ENCODE results near the gene ANKS6. TPM values are rescaled to one million over a fixed set of nuclear protein-coding genes. Genes with fewer than 3 reads are reported as not detected.

Gene ANKS6
- total RNA-seq, 1 experiment from 2014 or later: 18.0 TPM

DNA sequence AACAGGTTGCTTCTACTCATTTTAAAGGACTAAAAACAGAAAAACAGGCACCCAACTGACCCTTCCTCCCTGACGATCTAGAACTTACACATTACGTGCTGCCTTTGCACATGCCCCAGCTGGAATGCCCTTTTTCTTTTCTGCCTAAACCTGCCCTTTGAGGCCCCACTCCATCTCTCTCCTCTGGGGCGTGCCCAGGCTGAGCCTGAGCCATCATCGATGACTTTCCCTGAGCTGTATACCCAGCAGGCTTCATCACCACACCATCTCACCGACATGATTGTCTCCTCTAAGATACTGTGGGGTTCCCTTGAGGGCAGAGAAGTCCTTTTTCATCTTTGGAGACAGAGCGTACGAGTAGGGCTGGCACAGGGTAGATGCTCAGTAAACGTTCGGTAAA, 63.6 kb downstream of the ANKS6 start:
- Histone ChIP-seq H4K20me1 (ENCODE audit: insufficient read depth, low read depth, low read length) (no peaks in the 10 kb centered on the region), H3K27ac (ENCODE audit: low read length) (no peak overlapping the region), H3K9ac (ENCODE audit: low read length) (no peak overlapping the region), H3K4me1 (ENCODE audit: low read length) (peaks cover 32% of the 10 kb centered on the region), H2AFZ (ENCODE audit: low read length) (no peak overlapping the region), H3K4me3 (ENCODE audit: low read length) (no peak overlapping the region), H3K36me3 (ENCODE audit: insufficient read depth, low read length) (peaks cover 13% of the 10 kb centered on the region; the same call in 1 of the 2 replicates), H3K27me3 (ENCODE audit: low read length) (no peaks in the 10 kb centered on the region), H3K4me2 (ENCODE audit: low read depth, low read length, poor library complexity, severe bottlenecking) (no peak overlapping the region), H3K9me2 (replicated peaks; ENCODE audit: insufficient read depth, low read length) (no peaks in the 10 kb centered on the region), H3K9me3 (ENCODE audit: low read length) (no peaks in the 10 kb centered on the region), H3K79me2 (ENCODE audit: low read length) (no peaks in the 10 kb centered on the region)
- DNase-seq: no peak

DNA sequence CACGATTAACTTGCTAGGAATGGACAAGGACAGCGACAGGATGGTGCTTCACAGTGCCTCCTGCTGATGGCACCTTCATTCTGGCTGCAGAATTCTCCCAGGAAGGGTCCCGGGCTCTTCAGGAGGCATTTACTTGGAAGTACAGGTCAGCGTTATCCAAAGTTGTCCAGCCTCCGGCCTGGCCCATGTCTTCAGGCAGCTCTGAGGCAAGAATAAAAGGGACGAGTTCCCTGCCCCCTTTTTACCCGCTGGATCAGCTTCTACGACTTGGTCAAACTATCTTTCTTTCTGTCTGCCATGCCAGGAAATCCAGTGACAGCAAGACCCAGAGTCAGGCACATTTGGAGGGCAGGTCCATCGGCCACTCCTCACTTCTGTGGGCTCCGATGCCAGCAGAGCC, 64.3 kb downstream of the ANKS6 start:
- Histone ChIP-seq H3K4me1 (ENCODE audit: low read length) (peaks cover 39% of the 10 kb centered on the region), H3K36me3 (ENCODE audit: insufficient read depth, low read length) (peaks cover 13% of the 10 kb centered on the region; the same call in 1 of the 2 replicates), H4K20me1 (ENCODE audit: insufficient read depth, low read depth, low read length) (no peaks in the 10 kb centered on the region), H2AFZ (ENCODE audit: low read length) (no peak overlapping the region), H3K9me3 (ENCODE audit: low read length) (no peaks in the 10 kb centered on the region), H3K27me3 (ENCODE audit: low read length) (no peaks in the 10 kb centered on the region), H3K4me3 (ENCODE audit: low read length) (no peak overlapping the region), H3K79me2 (ENCODE audit: low read length) (no peaks in the 10 kb centered on the region), H3K9ac (ENCODE audit: low read length) (no peak overlapping the region), H3K4me2 (ENCODE audit: low read depth, low read length, poor library complexity, severe bottlenecking) (no peak overlapping the region), H3K9me2 (replicated peaks; ENCODE audit: insufficient read depth, low read length) (no peaks in the 10 kb centered on the region), H3K27ac (ENCODE audit: low read length) (no peak overlapping the region)
- no peak for DNase-seq

DNA sequence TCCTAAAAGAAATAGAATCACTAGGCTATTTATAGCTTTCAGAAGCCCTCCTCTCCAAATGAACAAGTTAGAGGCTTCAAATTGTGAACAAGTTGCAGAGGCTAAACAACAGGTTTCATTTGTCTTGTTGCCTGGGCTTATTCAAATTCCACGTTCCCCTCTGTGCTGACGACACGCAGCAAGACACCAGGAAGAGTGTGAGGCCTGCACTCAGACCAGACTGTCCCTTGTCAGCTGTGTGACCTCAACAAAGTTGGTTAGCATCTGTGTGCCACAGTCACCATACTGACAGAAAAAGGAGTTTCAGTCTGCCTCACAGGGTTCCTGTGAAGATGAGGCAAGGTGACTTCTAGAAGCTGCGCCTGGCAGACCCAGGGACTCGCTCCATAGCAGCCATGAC, 65.5 kb downstream of the ANKS6 start:
- H2AFZ ChIP-seq (ENCODE audit: low read length): no peak overlapping the region
- no peaks in the 10 kb centered on the region for H3K79me2 ChIP-seq (ENCODE audit: low read length)
- H3K4me1 ChIP-seq (ENCODE audit: low read length): peaks cover 51% of the 10 kb centered on the region
- no peak overlapping the region for H3K4me2 ChIP-seq (ENCODE audit: low read depth, low read length, poor library complexity, severe bottlenecking)
- no peak overlapping the region for H3K27ac ChIP-seq (ENCODE audit: low read length)
- no peaks in the 10 kb centered on the region for H3K27me3 ChIP-seq (ENCODE audit: low read length)
- peaks cover 12% of the 10 kb centered on the region; the same call in 1 of the 2 replicates for H3K36me3 ChIP-seq (ENCODE audit: insufficient read depth, low read length)
- no peak for DNase-seq
- no peaks in the 10 kb centered on the region for H4K20me1 ChIP-seq (ENCODE audit: insufficient read depth, low read depth, low read length)
- H3K9me2 ChIP-seq (replicated peaks; ENCODE audit: insufficient read depth, low read length): no peaks in the 10 kb centered on the region
- H3K9ac ChIP-seq (ENCODE audit: low read length): no peak overlapping the region
- H3K4me3 ChIP-seq (ENCODE audit: low read length): no peak overlapping the region
- H3K9me3 ChIP-seq (ENCODE audit: low read length): no peaks in the 10 kb centered on the region

DNA sequence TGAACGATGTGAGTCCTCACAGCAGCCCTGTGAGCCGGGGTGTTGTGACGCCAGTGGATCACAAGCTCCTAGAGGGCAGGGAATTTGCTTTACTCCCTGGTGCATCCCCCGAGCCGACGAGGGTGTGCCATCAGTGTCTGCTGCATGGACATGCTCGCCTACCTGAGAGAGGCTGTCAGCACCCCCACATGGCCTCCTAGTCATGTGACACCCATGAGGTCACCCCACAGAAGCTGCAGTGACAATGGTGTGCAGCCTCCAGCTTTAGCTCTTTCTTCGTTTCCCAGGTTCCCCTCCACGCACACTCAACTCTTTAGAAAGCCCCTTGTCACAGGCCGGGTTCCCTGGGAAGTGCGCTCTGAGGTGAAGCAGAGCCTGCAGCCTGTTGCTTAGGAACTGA, 67.9 kb downstream of the ANKS6 start:
- Histone ChIP-seq H3K4me1 (ENCODE audit: low read length) (peaks cover 70% of the 10 kb centered on the region), H3K79me2 (ENCODE audit: low read length) (no peaks in the 10 kb centered on the region), H3K9ac (ENCODE audit: low read length) (no peak overlapping the region), H4K20me1 (ENCODE audit: insufficient read depth, low read depth, low read length) (no peaks in the 10 kb centered on the region), H3K27me3 (ENCODE audit: low read length) (no peaks in the 10 kb centered on the region), H3K4me3 (ENCODE audit: low read length) (no peak overlapping the region), H3K36me3 (ENCODE audit: insufficient read depth, low read length) (no peaks in the 10 kb centered on the region), H2AFZ (ENCODE audit: low read length) (no peak overlapping the region), H3K27ac (ENCODE audit: low read length) (peak overlapping the region; percentile 81), H3K4me2 (ENCODE audit: low read depth, low read length, poor library complexity, severe bottlenecking) (peak overlapping the region; percentile 61), H3K9me2 (replicated peaks; ENCODE audit: insufficient read depth, low read length) (no peaks in the 10 kb centered on the region), H3K9me3 (ENCODE audit: low read length) (no peaks in the 10 kb centered on the region)
- no peak for DNase-seq

DNA sequence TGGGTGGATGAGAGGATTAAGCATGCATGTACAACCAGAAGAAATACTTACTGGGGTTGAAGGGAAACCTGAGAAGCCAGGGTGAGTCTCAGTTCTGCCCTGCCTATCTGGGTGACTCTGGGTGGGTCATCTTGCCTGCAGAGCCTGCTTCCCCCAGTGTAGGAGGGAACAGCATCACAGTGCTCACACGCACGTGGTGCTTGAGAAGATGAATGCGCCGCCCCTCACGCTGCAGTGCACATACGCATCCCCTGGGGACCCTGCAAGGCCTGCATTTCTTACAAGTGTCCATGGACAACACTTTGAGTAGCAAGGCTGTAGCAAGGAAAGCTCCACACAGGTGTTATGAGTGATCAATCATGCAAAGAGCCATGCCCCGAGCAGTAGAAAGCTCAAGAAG, 68.9 kb downstream of the ANKS6 start:
- peak overlapping the region; percentile 40; the same call in 1 of the 2 replicates for H3K4me3 ChIP-seq (ENCODE audit: low read length)
- no peaks in the 10 kb centered on the region for H3K9me2 ChIP-seq (replicated peaks; ENCODE audit: insufficient read depth, low read length)
- H3K79me2 ChIP-seq (ENCODE audit: low read length): no peaks in the 10 kb centered on the region
- H2AFZ ChIP-seq (ENCODE audit: low read length): peak overlapping the region; percentile 27; the same call in 1 of the 2 replicates
- H3K27me3 ChIP-seq (ENCODE audit: low read length): no peaks in the 10 kb centered on the region
- H3K27ac ChIP-seq (ENCODE audit: low read length): peak overlapping the region; percentile 81
- peak overlapping the region; percentile 61 for H3K4me2 ChIP-seq (ENCODE audit: low read depth, low read length, poor library complexity, severe bottlenecking)
- DNase-seq: peak; percentile 90
- H4K20me1 ChIP-seq (ENCODE audit: insufficient read depth, low read depth, low read length): no peaks in the 10 kb centered on the region
- H3K9me3 ChIP-seq (ENCODE audit: low read length): no peaks in the 10 kb centered on the region
- H3K9ac ChIP-seq (ENCODE audit: low read length): peak overlapping the region; percentile 23; the same call in 1 of the 2 replicates
- peaks cover 74% of the 10 kb centered on the region for H3K4me1 ChIP-seq (ENCODE audit: low read length)
- H3K36me3 ChIP-seq (ENCODE audit: insufficient read depth, low read length): no peaks in the 10 kb centered on the region

DNA sequence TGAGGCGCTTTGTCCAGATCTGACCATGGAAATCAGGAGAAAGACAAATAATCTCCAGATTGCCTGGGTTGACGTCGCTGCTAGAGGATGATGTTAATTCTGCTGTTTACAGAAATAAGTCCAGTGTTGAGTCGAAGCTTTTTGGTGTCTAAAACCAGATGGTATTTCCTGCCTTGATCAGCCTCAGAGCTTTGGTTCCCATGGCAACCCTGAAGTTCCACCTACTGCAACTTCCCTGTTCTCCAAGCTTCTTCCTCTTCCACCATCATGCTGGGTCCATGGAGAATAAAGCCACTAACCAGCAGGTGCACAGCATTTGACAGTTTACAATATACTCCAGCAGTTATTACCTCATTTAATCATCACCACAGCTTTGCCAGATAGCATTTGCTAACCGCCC, 69.6 kb downstream of the ANKS6 start:
- H3K27me3 ChIP-seq (ENCODE audit: low read length): no peaks in the 10 kb centered on the region
- no peaks in the 10 kb centered on the region for H4K20me1 ChIP-seq (ENCODE audit: insufficient read depth, low read depth, low read length)
- peak overlapping the region; percentile 40; the same call in 1 of the 2 replicates for H3K4me3 ChIP-seq (ENCODE audit: low read length)
- peak overlapping the region; percentile 61 for H3K4me2 ChIP-seq (ENCODE audit: low read depth, low read length, poor library complexity, severe bottlenecking)
- H2AFZ ChIP-seq (ENCODE audit: low read length): peak overlapping the region; percentile 27; the same call in 1 of the 2 replicates
- H3K9me3 ChIP-seq (ENCODE audit: low read length): no peaks in the 10 kb centered on the region
- H3K9me2 ChIP-seq (replicated peaks; ENCODE audit: insufficient read depth, low read length): no peaks in the 10 kb centered on the region
- H3K4me1 ChIP-seq (ENCODE audit: low read length): peaks cover 74% of the 10 kb centered on the region
- H3K9ac ChIP-seq (ENCODE audit: low read length): peak overlapping the region; percentile 23; the same call in 1 of the 2 replicates
- H3K27ac ChIP-seq (ENCODE audit: low read length): peak overlapping the region; percentile 81
- DNase-seq: peak; percentile 71
- H3K79me2 ChIP-seq (ENCODE audit: low read length): no peaks in the 10 kb centered on the region
- H3K36me3 ChIP-seq (ENCODE audit: insufficient read depth, low read length): no peaks in the 10 kb centered on the region

DNA sequence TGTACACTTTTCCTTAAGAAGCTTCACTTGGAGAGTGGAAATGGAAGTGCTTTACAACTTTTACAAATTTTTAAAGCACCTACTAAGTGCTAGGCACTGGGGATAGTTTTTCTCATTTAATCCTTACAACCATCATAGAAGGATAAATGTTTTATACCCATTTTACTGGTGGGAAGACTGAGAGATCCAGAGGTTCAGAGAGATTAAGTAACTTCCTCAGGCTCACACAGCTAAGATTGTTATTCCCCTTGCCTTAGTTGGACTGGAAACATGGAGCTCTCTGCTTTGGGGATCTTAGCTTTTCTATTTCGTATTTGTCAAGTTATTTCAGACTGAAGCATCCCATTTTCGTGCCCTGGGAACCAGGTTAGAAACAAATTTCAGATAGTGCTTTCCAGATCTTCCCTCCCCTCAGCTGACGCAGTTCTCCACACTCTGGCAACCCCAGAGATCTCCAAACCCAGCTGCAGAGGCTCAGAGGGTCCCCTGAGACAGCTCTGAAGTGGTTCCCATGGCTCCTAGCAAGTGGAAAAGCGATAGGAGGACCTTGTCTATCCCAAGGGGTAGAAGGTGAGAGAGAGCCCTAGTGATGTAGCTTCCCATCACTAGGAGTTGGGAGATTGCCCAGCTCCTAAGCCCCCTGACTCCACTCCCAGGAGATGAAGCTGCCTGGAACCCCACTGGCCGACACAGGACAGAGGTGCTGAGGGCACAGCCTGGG, 71.4 kb downstream of the ANKS6 start:
- DNase-seq: no peak
- Histone ChIP-seq H3K79me2 (ENCODE audit: low read length) (no peaks in the 10 kb centered on the region), H3K36me3 (ENCODE audit: insufficient read depth, low read length) (no peaks in the 10 kb centered on the region), H3K9ac (ENCODE audit: low read length) (no peak overlapping the region), H3K27ac (ENCODE audit: low read length) (no peak overlapping the region), H3K4me1 (ENCODE audit: low read length) (peaks cover 64% of the 10 kb centered on the region), H3K27me3 (ENCODE audit: low read length) (no peaks in the 10 kb centered on the region), H2AFZ (ENCODE audit: low read length) (no peak overlapping the region), H3K9me3 (ENCODE audit: low read length) (no peaks in the 10 kb centered on the region), H3K4me3 (ENCODE audit: low read length) (no peak overlapping the region), H3K9me2 (replicated peaks; ENCODE audit: insufficient read depth, low read length) (no peaks in the 10 kb centered on the region), H4K20me1 (ENCODE audit: insufficient read depth, low read depth, low read length) (no peaks in the 10 kb centered on the region), H3K4me2 (ENCODE audit: low read depth, low read length, poor library complexity, severe bottlenecking) (no peak overlapping the region)

DNA sequence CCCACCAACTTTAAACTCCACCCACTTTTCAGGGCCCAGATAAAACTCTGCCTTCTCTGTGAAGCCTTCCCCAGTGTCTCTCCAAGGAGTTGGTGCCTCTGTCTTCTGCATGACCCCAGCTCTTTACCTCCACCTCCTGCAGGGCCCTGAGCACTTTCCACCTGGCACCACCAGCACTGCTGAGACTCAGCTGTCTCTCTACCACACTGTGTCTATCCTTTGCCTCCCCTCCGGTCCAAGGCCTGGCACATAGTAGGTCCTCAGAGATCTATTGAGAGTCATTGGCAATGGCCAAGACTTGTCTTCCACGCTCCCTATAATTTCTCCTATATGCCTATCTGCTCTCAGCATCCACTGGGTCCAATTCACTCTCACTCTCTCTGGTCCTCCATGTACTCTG, 74.7 kb downstream of the ANKS6 start:
- DNase-seq: no peak
- Histone ChIP-seq H3K9ac (ENCODE audit: low read length) (no peak overlapping the region), H3K36me3 (ENCODE audit: insufficient read depth, low read length) (no peaks in the 10 kb centered on the region), H3K27me3 (ENCODE audit: low read length) (no peaks in the 10 kb centered on the region), H3K27ac (ENCODE audit: low read length) (no peak overlapping the region), H3K9me2 (replicated peaks; ENCODE audit: insufficient read depth, low read length) (no peaks in the 10 kb centered on the region), H4K20me1 (ENCODE audit: insufficient read depth, low read depth, low read length) (no peaks in the 10 kb centered on the region), H3K4me1 (ENCODE audit: low read length) (peaks cover 31% of the 10 kb centered on the region), H3K4me2 (ENCODE audit: low read depth, low read length, poor library complexity, severe bottlenecking) (no peak overlapping the region), H3K79me2 (ENCODE audit: low read length) (no peaks in the 10 kb centered on the region), H3K9me3 (ENCODE audit: low read length) (no peaks in the 10 kb centered on the region), H2AFZ (ENCODE audit: low read length) (no peak overlapping the region), H3K4me3 (ENCODE audit: low read length) (no peak overlapping the region)
